Epithelial cell of proximal tubule (primary cell): ENCODE results near the gene RAI1. TPM values are rescaled to one million over a fixed set of nuclear protein-coding genes. Genes with fewer than 3 reads are reported as not detected.

Source experiments
- DNase-seq: peaks from one replicate; pipeline ENCODE4 v3.0.0-alpha.2; 2011; ENCODE audit warnings: low read depth
- H3K4me3 ChIP-seq: 2 replicates; pipeline ENCODE4 v1.5.1; 2011; ENCODE audit warnings: low read depth, mild to moderate bottlenecking, low read length
- total RNA-seq: library from RNA; depleted of rRNA; stranded (reverse); fragments of >200 nt; gene quantifications from 2 replicates; pipeline ENCODE4 v1.2.3, GENCODE V29; 2015
- TF ChIP-seq, protein P1 (sequence below): conservative IDR thresholded peaks from 2 replicates; pipeline ENCODE4 v1.5.1; 2012; ENCODE audit warnings: low read depth, mild to moderate bottlenecking, low read length

Gene RAI1
- total RNA-seq, 1 donor from 2014 or later = 13.7 TPM

GRCh38 chr17:17749025-17749772 lies 67.9 kb downstream of the RAI1 start:
- H3K4me3 ChIP-seq = no peak overlapping the region
- TF ChIP-seq, protein P1, sequence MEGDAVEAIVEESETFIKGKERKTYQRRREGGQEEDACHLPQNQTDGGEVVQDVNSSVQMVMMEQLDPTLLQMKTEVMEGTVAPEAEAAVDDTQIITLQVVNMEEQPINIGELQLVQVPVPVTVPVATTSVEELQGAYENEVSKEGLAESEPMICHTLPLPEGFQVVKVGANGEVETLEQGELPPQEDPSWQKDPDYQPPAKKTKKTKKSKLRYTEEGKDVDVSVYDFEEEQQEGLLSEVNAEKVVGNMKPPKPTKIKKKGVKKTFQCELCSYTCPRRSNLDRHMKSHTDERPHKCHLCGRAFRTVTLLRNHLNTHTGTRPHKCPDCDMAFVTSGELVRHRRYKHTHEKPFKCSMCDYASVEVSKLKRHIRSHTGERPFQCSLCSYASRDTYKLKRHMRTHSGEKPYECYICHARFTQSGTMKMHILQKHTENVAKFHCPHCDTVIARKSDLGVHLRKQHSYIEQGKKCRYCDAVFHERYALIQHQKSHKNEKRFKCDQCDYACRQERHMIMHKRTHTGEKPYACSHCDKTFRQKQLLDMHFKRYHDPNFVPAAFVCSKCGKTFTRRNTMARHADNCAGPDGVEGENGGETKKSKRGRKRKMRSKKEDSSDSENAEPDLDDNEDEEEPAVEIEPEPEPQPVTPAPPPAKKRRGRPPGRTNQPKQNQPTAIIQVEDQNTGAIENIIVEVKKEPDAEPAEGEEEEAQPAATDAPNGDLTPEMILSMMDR = no peak
- DNase-seq = no peak

DNA sequence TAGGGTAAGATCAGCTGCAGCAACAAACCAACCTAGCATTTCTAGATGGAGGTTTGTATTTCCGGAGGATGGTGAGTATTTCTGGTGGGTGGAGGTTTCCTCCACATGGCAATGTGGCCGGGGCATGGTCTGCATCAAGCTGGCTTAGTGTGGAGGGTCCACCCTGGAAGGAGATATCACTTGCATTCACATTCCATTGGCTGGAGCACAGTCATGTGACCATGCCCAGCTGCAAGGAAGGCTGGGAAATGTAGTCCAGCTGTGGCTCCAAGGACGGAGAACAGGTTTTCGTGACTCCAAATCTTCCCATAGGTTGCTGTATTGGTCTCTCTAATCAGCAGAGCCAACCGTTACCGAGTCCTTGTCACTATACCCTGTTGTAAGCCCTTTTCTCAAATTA lies 68.7 kb downstream of the RAI1 start:
- H3K4me3 ChIP-seq = no peak overlapping the region
- TF ChIP-seq, protein P1 = no peak
- no peak for DNase-seq

GRCh38 chr17:17750881-17751280 lies 69.6 kb downstream of the RAI1 start:
- DNase-seq = no peak
- no peak overlapping the region for H3K4me3 ChIP-seq
- TF ChIP-seq, protein P1 = no peak

- TF ChIP-seq, protein P1 = no peak
- H3K4me3 ChIP-seq = peak overlapping the region; percentile 51
- no peak for DNase-seq
Measured at GRCh38 chr17:17751489-17752088, 70.3 kb downstream of the RAI1 start.

DNA sequence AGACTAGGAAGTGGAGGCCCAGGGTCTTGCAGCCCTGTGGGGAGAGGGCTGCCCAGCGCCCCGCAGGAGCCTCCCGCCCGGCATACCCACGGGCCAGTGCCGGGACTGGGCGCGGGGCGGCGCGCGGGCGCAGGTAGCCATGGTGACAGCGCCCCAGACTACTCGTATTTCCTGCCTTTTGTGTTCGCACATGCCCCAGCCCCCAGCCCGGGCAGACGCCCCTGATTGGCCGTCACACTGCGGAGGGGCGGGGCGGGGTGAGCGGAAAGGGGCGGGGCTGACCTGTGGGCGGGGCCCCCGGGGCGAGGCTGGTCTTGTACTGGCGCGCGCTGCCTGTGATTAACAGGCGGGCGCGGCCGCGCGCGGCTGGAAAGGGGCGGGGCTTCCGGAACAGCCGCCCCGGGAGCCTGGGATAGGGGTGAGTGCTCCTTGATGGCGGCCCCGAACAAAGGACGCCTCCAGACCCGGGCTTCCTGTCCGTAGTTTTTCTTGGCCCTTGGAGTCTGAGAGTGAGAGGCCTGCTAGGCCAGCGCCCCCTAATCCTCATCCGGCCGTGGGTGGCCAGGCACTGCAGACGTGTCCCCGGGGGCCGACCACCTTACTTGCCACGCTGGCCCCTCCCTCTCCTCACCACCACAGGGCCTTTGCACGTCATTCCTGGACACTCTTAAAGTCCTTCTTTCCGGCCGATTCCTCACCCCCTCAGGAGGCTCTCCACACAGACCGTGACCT lies 71.0 kb downstream of the RAI1 start:
- H3K4me3 ChIP-seq = peak overlapping the region; percentile 73
- TF ChIP-seq, protein P1 = peak; percentile 33
- no peak for DNase-seq

GRCh38 chr17:17752821-17753321 lies 71.6 kb downstream of the RAI1 start:
- no peak for DNase-seq

More at GRCh38 chr17:17752821-17753321, 71.6 kb downstream of the RAI1 start:
- TF ChIP-seq, protein P1 = no peak
- peak overlapping the region; percentile 73 for H3K4me3 ChIP-seq
